ENCODE measurements around the gene DLGAP4.

Gene DLGAP4

GRCh38 chr20:36541227-36541767 lies 235.2 kb downstream of the DLGAP4 start, which contains the start of gene MYL9:
Gene MYL9, plus strand, starts transcription at chr20:36541519. Its CDS starts 3,366 bp downstream, at chr20:36544885.
- Histone ChIP-seq H3K4me3 (ENCODE audit: low read length) (peak within 1 kb of the TSS; percentile 86), H3K27me3 (ENCODE audit: insufficient read depth, low read length) (no peaks in the 10 kb centered on the region), H3K9me3 (ENCODE audit: insufficient read depth, low read depth, low read length) (no peaks in the 10 kb centered on the region), H3K9ac (ENCODE audit: low read depth, low read length) (peak within 1 kb of the TSS; percentile 90), H3K36me3 (ENCODE audit: insufficient read depth, low read depth, low read length) (peaks cover 26% of the 10 kb centered on the region), H3K27ac (ENCODE audit: low read length) (peak within 1 kb of the TSS; percentile 54), H3K4me1 (ENCODE audit: insufficient read depth, low read length) (peaks cover 17% of the 10 kb centered on the region; the same call in 1 of the 2 replicates)

GRCh38 chr20:36541768-36542488 lies 235.8 kb downstream of the DLGAP4 start:
- peaks cover 17% of the 10 kb centered on the region; the same call in 1 of the 2 replicates for H3K4me1 ChIP-seq (ENCODE audit: insufficient read depth, low read length)
- peak overlapping the region; percentile 90 for H3K9ac ChIP-seq (ENCODE audit: low read depth, low read length)
- no peaks in the 10 kb centered on the region for H3K9me3 ChIP-seq (ENCODE audit: insufficient read depth, low read depth, low read length)
- H3K27me3 ChIP-seq (ENCODE audit: insufficient read depth, low read length): no peaks in the 10 kb centered on the region
- peak overlapping the region; percentile 86 for H3K4me3 ChIP-seq (ENCODE audit: low read length)
- peaks cover 31% of the 10 kb centered on the region for H3K36me3 ChIP-seq (ENCODE audit: insufficient read depth, low read depth, low read length)
- peak overlapping the region; percentile 54 for H3K27ac ChIP-seq (ENCODE audit: low read length)

GRCh38 chr20:36542516-36543183 lies 236.5 kb downstream of the DLGAP4 start:
- peak overlapping the region; percentile 86 for H3K4me3 ChIP-seq (ENCODE audit: low read length)
- H3K36me3 ChIP-seq (ENCODE audit: insufficient read depth, low read depth, low read length): peaks cover 38% of the 10 kb centered on the region
- H3K9ac ChIP-seq (ENCODE audit: low read depth, low read length): peak overlapping the region; percentile 90; the same call in 1 of the 2 replicates
- peaks cover 17% of the 10 kb centered on the region; the same call in 1 of the 2 replicates for H3K4me1 ChIP-seq (ENCODE audit: insufficient read depth, low read length)
- H3K27me3 ChIP-seq (ENCODE audit: insufficient read depth, low read length): no peaks in the 10 kb centered on the region
- H3K27ac ChIP-seq (ENCODE audit: low read length): no peak overlapping the region
- H3K9me3 ChIP-seq (ENCODE audit: insufficient read depth, low read depth, low read length): no peaks in the 10 kb centered on the region

- peak overlapping the region; percentile 90; the same call in 1 of the 2 replicates for H3K9ac ChIP-seq (ENCODE audit: low read depth, low read length)
- no peaks in the 10 kb centered on the region for H3K9me3 ChIP-seq (ENCODE audit: insufficient read depth, low read depth, low read length)
- H3K27ac ChIP-seq (ENCODE audit: low read length): no peak overlapping the region
- H3K4me1 ChIP-seq (ENCODE audit: insufficient read depth, low read length): peaks cover 17% of the 10 kb centered on the region; the same call in 1 of the 2 replicates
- no peaks in the 10 kb centered on the region for H3K27me3 ChIP-seq (ENCODE audit: insufficient read depth, low read length)
- peaks cover 46% of the 10 kb centered on the region for H3K36me3 ChIP-seq (ENCODE audit: insufficient read depth, low read depth, low read length)
- H3K4me3 ChIP-seq (ENCODE audit: low read length): peak overlapping the region; percentile 86; the same call in 1 of the 2 replicates
Observed at GRCh38 chr20:36543184-36544133, 237.3 kb downstream of the DLGAP4 start.

- Histone ChIP-seq H3K4me3 (ENCODE audit: low read length) (no peak overlapping the region), H3K9me3 (ENCODE audit: insufficient read depth, low read depth, low read length) (no peaks in the 10 kb centered on the region), H3K27ac (ENCODE audit: low read length) (no peak overlapping the region), H3K36me3 (ENCODE audit: insufficient read depth, low read depth, low read length) (peaks cover 53% of the 10 kb centered on the region), H3K4me1 (ENCODE audit: insufficient read depth, low read length) (peaks cover 17% of the 10 kb centered on the region; the same call in 1 of the 2 replicates), H3K9ac (ENCODE audit: low read depth, low read length) (no peak overlapping the region; the same call in 1 of the 2 replicates), H3K27me3 (ENCODE audit: insufficient read depth, low read length) (no peaks in the 10 kb centered on the region)
Observed at GRCh38 chr20:36544134-36545018, 238.2 kb downstream of the DLGAP4 start.

- H3K36me3 ChIP-seq (ENCODE audit: insufficient read depth, low read depth, low read length): peaks cover 58% of the 10 kb centered on the region
- no peak overlapping the region for H3K4me3 ChIP-seq (ENCODE audit: low read length)
- H3K27ac ChIP-seq (ENCODE audit: low read length): no peak overlapping the region
- H3K9me3 ChIP-seq (ENCODE audit: insufficient read depth, low read depth, low read length): no peaks in the 10 kb centered on the region
- no peak overlapping the region for H3K9ac ChIP-seq (ENCODE audit: low read depth, low read length)
- peaks cover 17% of the 10 kb centered on the region; the same call in 1 of the 2 replicates for H3K4me1 ChIP-seq (ENCODE audit: insufficient read depth, low read length)
- no peaks in the 10 kb centered on the region for H3K27me3 ChIP-seq (ENCODE audit: insufficient read depth, low read length)
Observed at GRCh38 chr20:36546111-36546736, 240.1 kb downstream of the DLGAP4 start.

- H3K27ac ChIP-seq (ENCODE audit: low read length): no peak overlapping the region
- H3K27me3 ChIP-seq (ENCODE audit: insufficient read depth, low read length): no peaks in the 10 kb centered on the region
- H3K36me3 ChIP-seq (ENCODE audit: insufficient read depth, low read depth, low read length): peaks cover 58% of the 10 kb centered on the region
- H3K9me3 ChIP-seq (ENCODE audit: insufficient read depth, low read depth, low read length): no peaks in the 10 kb centered on the region
- H3K4me1 ChIP-seq (ENCODE audit: insufficient read depth, low read length): peaks cover 15% of the 10 kb centered on the region; the same call in 1 of the 2 replicates
- H3K9ac ChIP-seq (ENCODE audit: low read depth, low read length): no peak overlapping the region
- no peak overlapping the region for H3K4me3 ChIP-seq (ENCODE audit: low read length)
Observed at GRCh38 chr20:36547186-36548005, 241.3 kb downstream of the DLGAP4 start.

- H3K27ac ChIP-seq (ENCODE audit: low read length): no peak overlapping the region
- peaks cover 58% of the 10 kb centered on the region for H3K36me3 ChIP-seq (ENCODE audit: insufficient read depth, low read depth, low read length)
- H3K4me3 ChIP-seq (ENCODE audit: low read length): no peak overlapping the region
- peaks cover 10% of the 10 kb centered on the region; the same call in 1 of the 2 replicates for H3K4me1 ChIP-seq (ENCODE audit: insufficient read depth, low read length)
- H3K9me3 ChIP-seq (ENCODE audit: insufficient read depth, low read depth, low read length): no peaks in the 10 kb centered on the region
- H3K27me3 ChIP-seq (ENCODE audit: insufficient read depth, low read length): no peaks in the 10 kb centered on the region
- no peak overlapping the region for H3K9ac ChIP-seq (ENCODE audit: low read depth, low read length)
Observed at GRCh38 chr20:36548006-36548315, 241.8 kb downstream of the DLGAP4 start.

GRCh38 chr20:36548704-36549627 lies 242.8 kb downstream of the DLGAP4 start:
- no peak overlapping the region for H3K27ac ChIP-seq (ENCODE audit: low read length)
- peaks cover 48% of the 10 kb centered on the region for H3K36me3 ChIP-seq (ENCODE audit: insufficient read depth, low read depth, low read length)
- no peak overlapping the region for H3K9ac ChIP-seq (ENCODE audit: low read depth, low read length)
- no peaks in the 10 kb centered on the region; the same call in 1 of the 2 replicates for H3K4me1 ChIP-seq (ENCODE audit: insufficient read depth, low read length)
- H3K4me3 ChIP-seq (ENCODE audit: low read length): no peak overlapping the region
- no peaks in the 10 kb centered on the region for H3K27me3 ChIP-seq (ENCODE audit: insufficient read depth, low read length)
- H3K9me3 ChIP-seq (ENCODE audit: insufficient read depth, low read depth, low read length): no peaks in the 10 kb centered on the region
